MM.1S (cell line): ENCODE measurements around the gene SUSD4.

ENCODE experiments used
- EZH2 ChIP-seq: fragments of 300-600 bp; sonication (generic); optimal IDR thresholded peaks from 2 replicates; pipeline ENCODE3; 2017; ENCODE audit warnings: low read depth, mild to moderate bottlenecking, antibody characterized with exemption, low read length, mixed read lengths
- EZH2phosphoT487 ChIP-seq: fragments of 300-600 bp; sonication (generic); IDR thresholded peaks from 2 replicates; pipeline ENCODE4 v1.6.1; 2018; ENCODE audit warnings: antibody characterized with exemption, low read length
- TF ChIP-seq, protein P1 (sequence below): fragments of 300-600 bp; sonication (generic); IDR thresholded peaks from 2 replicates; pipeline ENCODE4 v1.5.1; 2016; ENCODE audit warnings: antibody characterized with exemption, low read length, mixed read lengths

DNA sequence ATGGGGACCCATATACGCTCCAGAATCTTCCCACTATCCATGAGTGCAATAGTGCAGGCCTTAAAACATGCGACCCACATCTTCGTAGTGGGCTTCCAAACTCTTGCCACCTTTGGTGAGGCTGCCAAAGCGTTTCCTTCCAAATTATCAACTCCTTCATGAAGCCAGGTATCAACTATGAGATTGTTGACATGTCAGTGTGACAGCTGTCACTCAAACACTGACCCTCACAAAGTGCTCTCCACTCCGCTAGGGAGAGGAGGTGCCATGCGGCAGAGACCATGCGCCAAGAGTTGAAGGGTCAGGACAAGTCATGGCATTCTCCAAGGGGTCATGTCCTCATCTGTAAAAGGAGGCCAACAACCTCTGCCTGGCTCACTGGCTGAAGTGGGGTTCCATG is 103.3 kb downstream of the SUSD4 start:
- TF ChIP-seq, protein P1, sequence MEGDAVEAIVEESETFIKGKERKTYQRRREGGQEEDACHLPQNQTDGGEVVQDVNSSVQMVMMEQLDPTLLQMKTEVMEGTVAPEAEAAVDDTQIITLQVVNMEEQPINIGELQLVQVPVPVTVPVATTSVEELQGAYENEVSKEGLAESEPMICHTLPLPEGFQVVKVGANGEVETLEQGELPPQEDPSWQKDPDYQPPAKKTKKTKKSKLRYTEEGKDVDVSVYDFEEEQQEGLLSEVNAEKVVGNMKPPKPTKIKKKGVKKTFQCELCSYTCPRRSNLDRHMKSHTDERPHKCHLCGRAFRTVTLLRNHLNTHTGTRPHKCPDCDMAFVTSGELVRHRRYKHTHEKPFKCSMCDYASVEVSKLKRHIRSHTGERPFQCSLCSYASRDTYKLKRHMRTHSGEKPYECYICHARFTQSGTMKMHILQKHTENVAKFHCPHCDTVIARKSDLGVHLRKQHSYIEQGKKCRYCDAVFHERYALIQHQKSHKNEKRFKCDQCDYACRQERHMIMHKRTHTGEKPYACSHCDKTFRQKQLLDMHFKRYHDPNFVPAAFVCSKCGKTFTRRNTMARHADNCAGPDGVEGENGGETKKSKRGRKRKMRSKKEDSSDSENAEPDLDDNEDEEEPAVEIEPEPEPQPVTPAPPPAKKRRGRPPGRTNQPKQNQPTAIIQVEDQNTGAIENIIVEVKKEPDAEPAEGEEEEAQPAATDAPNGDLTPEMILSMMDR, result no peak
- TF ChIP-seq EZH2phosphoT487 (no peak), EZH2 (no peak)
